OCI-LY1 (cell line): ENCODE measurements around the gene IL4.

Experiments used
- CTCF ChIP-seq: fragments of 200-600 bp; sonication (generic), shearing (Covaris generic); IDR thresholded peaks from 2 replicates; pipeline ENCODE4 v1.5.1; 2017; ENCODE audit warnings: mild to moderate bottlenecking, antibody characterized with exemption, low read length, moderate library complexity, mixed read lengths
- EZH2 ChIP-seq: fragments of 200-600 bp; sonication (generic), shearing (Covaris generic); IDR thresholded peaks from 2 replicates; pipeline ENCODE4 v1.8.0; 2017; ENCODE audit warnings: borderline replicate concordance, mixed run types, mild to moderate bottlenecking, antibody characterized with exemption, low read length, moderate library complexity, mixed read lengths

GRCh38 chr5:132725745-132726144 lies 52.0 kb downstream of the IL4 start:
- TF ChIP-seq EZH2 (no peak), CTCF (no peak)
